Right cardiac atrium (tissue), 5 donors: ENCODE measurements around the gene PROM1. TPM values are rescaled to one million over a fixed set of nuclear protein-coding genes. Genes with fewer than 3 reads are reported as not detected.

Experiments
- ATAC-seq, 2 donors: fragments of 200-7000 bp; cut with Tn5 transposase; one replicate each; pipeline versions ENCODE4 v1.8.0 to v1.9.1; 2020; ENCODE audit warnings: moderate library complexity in 2 of 2, mild to moderate bottlenecking in 1 of 2
- DNase-seq, 3 donors: peaks; one replicate each; pipeline ENCODE4 v3.0.0-alpha.2; 2020
- H3K27ac ChIP-seq: one replicate; pipeline ENCODE4 v1.5.1; 2013; ENCODE audit warnings: mild to moderate bottlenecking, low read length, control low read depth, moderate library complexity
- H3K27me3 ChIP-seq: one replicate; pipeline ENCODE4 v1.6.1; 2013; ENCODE audit not compliant: control insufficient read depth, insufficient read depth
- H3K4me1 ChIP-seq: one replicate; pipeline ENCODE4 v1.6.1; 2013; ENCODE audit warnings: low read length; ENCODE audit not compliant: control insufficient read depth, insufficient read depth
- H3K4me3 ChIP-seq: one replicate; pipeline ENCODE4 v1.5.1; 2013; ENCODE audit warnings: low read length, control low read depth
- H3K9me3 ChIP-seq: one replicate; pipeline ENCODE4 v1.6.1; 2013; ENCODE audit warnings: low read length; ENCODE audit not compliant: control insufficient read depth
- WGBS: extraction: QIAGEN DNeasy Blood & Tissue Kit; methylation state at CpG from one replicate; pipeline ENCODE4 v1.1.7; 2013; 5-methylcytosine and 5-hydroxymethylcytosine counted together
- intact Hi-C, 4 donors: fragments of 100-400 bp; cut with DNase I; formaldehyde crosslinking; loops; one replicate each; pipeline versions ENCODE4 v1.11.0 to v1.14.0; 2022 to 2023
- polyA plus RNA-seq: library from polyadenylated mRNA; stranded (reverse); fragments of 200-250 nt; gene quantifications from one replicate; pipeline ENCODE4 v1.2.3, GENCODE V29; 2013
- total RNA-seq, 4 donors: library from RNA; stranded (reverse); fragmentation: NEBNext Ultra II Directional; extraction: Animal tissue kit (Norgen Biotek cat#: 25700); gene quantifications; one replicate each; pipeline ENCODE4 v1.2.1, GENCODE V29; 2021
- donor health status: healthy with polysubstance abuse.
- donor health status: DM: no; HTN: yes; CAD: no.
- donor health status: DM: no; HTN: no; CAD: no.
- donor health status: DM: no; HTN: yes; CAD: no; lungs with severe emphysema.
- donor health status: DM: yes; HTN: yes; CAD: no.

Gene PROM1
- total and polyA plus RNA-seq, 5 donors = 3.2 to 12.3 (median 5.6) TPM

GRCh38 chr4:16009153-16009552 is 74.7 kb downstream of the PROM1 start:
- intact Hi-C loops = loop anchor here in 1 of 4 donors (10.0 kb wide), 2 partner anchors 204 to 274 kb away; no protein-coding TSS in a partner anchor
- WGBS = 90% methylated on average over 4 of the region's 4 CpGs
- H3K4me1 ChIP-seq = no peaks in the 10 kb centered on the region
- H3K27ac ChIP-seq = no peak overlapping the region
- DNase-seq (no peak), ATAC-seq (no peak)
- no peak overlapping the region for H3K4me3 ChIP-seq
- no peaks in the 10 kb centered on the region for H3K9me3 ChIP-seq
- no peaks in the 10 kb centered on the region for H3K27me3 ChIP-seq

GRCh38 chr4:16007471-16008095 is 76.2 kb downstream of the PROM1 start:
- WGBS = 75% methylated on average over 5 of the region's 5 CpGs
- no peaks in the 10 kb centered on the region for H3K27me3 ChIP-seq
- ATAC-seq (no peak), DNase-seq (no peak)
- no peak overlapping the region for H3K27ac ChIP-seq
- intact Hi-C loops = loop anchor here in 1 of 4 donors (10.0 kb wide), 2 partner anchors 203 to 273 kb away; no protein-coding TSS in a partner anchor
- H3K4me1 ChIP-seq = no peaks in the 10 kb centered on the region
- H3K9me3 ChIP-seq = no peaks in the 10 kb centered on the region
- H3K4me3 ChIP-seq = no peak overlapping the region

GRCh38 chr4:16006771-16007446 is 76.9 kb downstream of the PROM1 start:
- WGBS = 80% methylated on average over 6 of the region's 6 CpGs
- Histone ChIP-seq H3K4me1 (no peaks in the 10 kb centered on the region), H3K27me3 (no peaks in the 10 kb centered on the region), H3K9me3 (no peaks in the 10 kb centered on the region), H3K27ac (no peak overlapping the region), H3K4me3 (no peak overlapping the region)
- intact Hi-C loops = loop anchor here in 1 of 4 donors (10.0 kb wide), 2 partner anchors 202 to 272 kb away; no protein-coding TSS in a partner anchor
- DNase-seq = no peak
- peak in 1 of 2 donors; percentile 29 for ATAC-seq

GRCh38 chr4:16005676-16006075 is 78.1 kb downstream of the PROM1 start:
- H3K27me3 ChIP-seq = no peaks in the 10 kb centered on the region
- no peaks in the 10 kb centered on the region for H3K4me1 ChIP-seq
- H3K27ac ChIP-seq = no peak overlapping the region
- intact Hi-C loops = loop anchor here in 1 of 4 donors (10.0 kb wide), 2 partner anchors 201 to 271 kb away; no protein-coding TSS in a partner anchor
- H3K9me3 ChIP-seq = no peaks in the 10 kb centered on the region
- H3K4me3 ChIP-seq = no peak overlapping the region
- 96% methylated on average over 5 of the region's 5 CpGs for WGBS
- DNase-seq = no peak
- no peak for ATAC-seq

- DNase-seq = peak; percentile 55 to 75 (median 68)
- WGBS = 3% methylated on average over 4 of the region's 4 CpGs
Measured at GRCh38 chr4:16001484-16001858, 82.4 kb downstream of the PROM1 start.

GRCh38 chr4:16000708-16001483 is 82.9 kb downstream of the PROM1 start:
- DNase-seq = peak in 2 of 3 donors; percentile 15 to 45
- WGBS = 68% methylated on average over 12 of the region's 12 CpGs

More at GRCh38 chr4:16001484-16001858, 82.4 kb downstream of the PROM1 start:
- H3K27me3 ChIP-seq = no peaks in the 10 kb centered on the region
- H3K4me3 ChIP-seq = no peak overlapping the region
- no peak overlapping the region for H3K27ac ChIP-seq
- H3K9me3 ChIP-seq = no peaks in the 10 kb centered on the region
- peak; percentile 91 to 93 for ATAC-seq
- H3K4me1 ChIP-seq = no peaks in the 10 kb centered on the region
- intact Hi-C loops = loop anchor here (5.0 to 10.0 kb wide), 6 partner anchors 34 to 267 kb away; partner anchors contain the start of gene FGFBP2 (in 1 of the 4)

GRCh38 chr4:15996773-15997172 is 87.0 kb downstream of the PROM1 start:
- peak in 1 of 2 donors; percentile 64 for ATAC-seq
- intact Hi-C loops = loop anchor here in 2 of 4 donors (5.0 kb wide), 2 partner anchors 34 to 189 kb away; partner anchors contain the start of gene FGFBP2 (in 1 of the 2)

More at GRCh38 chr4:16000708-16001483, 82.9 kb downstream of the PROM1 start:
- Histone ChIP-seq H3K9me3 (no peaks in the 10 kb centered on the region), H3K27me3 (no peaks in the 10 kb centered on the region), H3K27ac (no peak overlapping the region), H3K4me1 (no peaks in the 10 kb centered on the region), H3K4me3 (no peak overlapping the region)
- intact Hi-C loops = loop anchor here (5.0 to 10.0 kb wide), 6 partner anchors 34 to 266 kb away; partner anchors contain the start of gene FGFBP2 (in 1 of the 4)
- ATAC-seq = peak; percentile 31 to 40

GRCh38 chr4:15995826-15996225 is 88.0 kb downstream of the PROM1 start:
- Histone ChIP-seq H3K4me3 (no peak overlapping the region), H3K4me1 (no peaks in the 10 kb centered on the region), H3K27me3 (no peaks in the 10 kb centered on the region), H3K9me3 (no peaks in the 10 kb centered on the region), H3K27ac (no peak overlapping the region)
- ATAC-seq = no peak
- DNase-seq = no peak
- intact Hi-C loops = loop anchor here in 2 of 4 donors (5.0 kb wide), 2 partner anchors 34 to 189 kb away; partner anchors contain the start of gene FGFBP2 (in 1 of the 2)
- WGBS = 94% methylated on average over 3 of the region's 3 CpGs

More at GRCh38 chr4:15996773-15997172, 87.0 kb downstream of the PROM1 start:
- H3K27me3 ChIP-seq = no peaks in the 10 kb centered on the region
- no peaks in the 10 kb centered on the region for H3K4me1 ChIP-seq
- no peak overlapping the region for H3K27ac ChIP-seq
- no peak overlapping the region for H3K4me3 ChIP-seq
- 41% methylated on average over 4 of the region's 4 CpGs for WGBS
- H3K9me3 ChIP-seq = no peaks in the 10 kb centered on the region
- DNase-seq = no peak

GRCh38 chr4:15992167-15992485 is 91.7 kb downstream of the PROM1 start:
- intact Hi-C loops = no loop called here
- no peak overlapping the region for H3K27ac ChIP-seq
- 82% methylated on average over 2 of the region's 2 CpGs for WGBS
- no peaks in the 10 kb centered on the region for H3K27me3 ChIP-seq
- no peaks in the 10 kb centered on the region for H3K4me1 ChIP-seq
- no peak for ATAC-seq
- no peak for DNase-seq
- no peaks in the 10 kb centered on the region for H3K9me3 ChIP-seq
- H3K4me3 ChIP-seq = no peak overlapping the region

- H3K27ac ChIP-seq = no peak overlapping the region
- no peaks in the 10 kb centered on the region for H3K27me3 ChIP-seq
- intact Hi-C loops = no loop called here
- no peak for DNase-seq
- WGBS = 84% methylated on average over 12 of the region's 12 CpGs
- no peaks in the 10 kb centered on the region for H3K9me3 ChIP-seq
- H3K4me1 ChIP-seq = no peaks in the 10 kb centered on the region
- no peak for ATAC-seq
- H3K4me3 ChIP-seq = no peak overlapping the region
Measured at GRCh38 chr4:15990570-15991285, 93.1 kb downstream of the PROM1 start.
